HEK293T (cell line): Measurements from ENCODE around the gene BBS9.

Source experiments
- CTCF ChIA-PET: fragments of 350-600 bp; formaldehyde crosslinking; extraction: SDS; loops from one replicate; lab custom pipeline; 2021; ENCODE audit warnings: antibody characterized with exemption, inconsistent platforms; lab: Yijun Ruan, JAX
- POLR2A ChIA-PET: fragments of 350-600 bp; formaldehyde crosslinking; extraction: SDS; loops from one replicate; lab custom pipeline; 2020; ENCODE audit warnings: antibody characterized with exemption, inconsistent platforms; lab: Yijun Ruan, JAX
- DNase-seq: peaks from one replicate; pipeline ENCODE4 v3.0.0; 2012; ENCODE audit warnings: mixed read lengths; ENCODE audit errors: extremely low spot score
- ARNT ChIP-seq: fragments of 450-650 bp; IDR thresholded peaks from 2 replicates; pipeline ENCODE4 v1.6.1; 2017; ENCODE audit warnings: mild to moderate bottlenecking
- BHLHE40 ChIP-seq: fragments of 450-650 bp; IDR thresholded peaks from 2 replicates; pipeline ENCODE4 v1.6.1; 2016; ENCODE audit warnings: mild to moderate bottlenecking, moderate library complexity, borderline replicate concordance
- CTBP1 ChIP-seq: fragments of 450-650 bp; IDR thresholded peaks from 2 replicates; pipeline ENCODE4 v1.6.1; 2016; ENCODE audit warnings: borderline replicate concordance
- ELF4 ChIP-seq: fragments of 450-650 bp; IDR thresholded peaks from 2 replicates; pipeline ENCODE4 v1.6.1; 2017; ENCODE audit warnings: antibody characterized with exemption
- FOXA1 ChIP-seq: fragments of 450-650 bp; IDR thresholded peaks from 2 replicates; pipeline ENCODE4 v1.6.1; 2016; ENCODE audit warnings: mild to moderate bottlenecking
- FOXK2 ChIP-seq: fragments of 450-650 bp; IDR thresholded peaks from 2 replicates; pipeline ENCODE4 v1.6.1; 2016; ENCODE audit warnings: mild to moderate bottlenecking
- FOXM1 ChIP-seq: fragments of 450-650 bp; IDR thresholded peaks from 2 replicates; pipeline ENCODE4 v1.6.1; 2017; ENCODE audit warnings: mild to moderate bottlenecking, borderline replicate concordance
- HDGF ChIP-seq: fragments of 450-650 bp; IDR thresholded peaks from 2 replicates; pipeline ENCODE4 v1.6.1; 2017; ENCODE audit warnings: antibody characterized with exemption, borderline replicate concordance
- L3MBTL2 ChIP-seq: fragments of 450-650 bp; conservative IDR thresholded peaks from 2 replicates; pipeline ENCODE4 v1.6.1; 2016; ENCODE audit warnings: mild to moderate bottlenecking
- LEF1 ChIP-seq: fragments of 450-650 bp; IDR thresholded peaks from 2 replicates; pipeline ENCODE4 v1.6.1; 2017; ENCODE audit warnings: mild to moderate bottlenecking, borderline replicate concordance
- NFRKB ChIP-seq: fragments of 450-650 bp; IDR thresholded peaks from 2 replicates; pipeline ENCODE4 v1.6.1; 2016; ENCODE audit warnings: mild to moderate bottlenecking, moderate library complexity
- PKNOX1 ChIP-seq: fragments of 450-650 bp; IDR thresholded peaks from 2 replicates; pipeline ENCODE4 v1.6.1; 2016
- SP1 ChIP-seq: fragments of 450-650 bp; IDR thresholded peaks from 2 replicates; pipeline ENCODE4 v1.6.1; 2017
- SUZ12 ChIP-seq: fragments of 450-650 bp; IDR thresholded peaks from 2 replicates; pipeline ENCODE4 v1.6.1; 2016; ENCODE audit warnings: mild to moderate bottlenecking
- TARDBP ChIP-seq: fragments of 450-650 bp; IDR thresholded peaks from 2 replicates; pipeline ENCODE4 v1.6.1; 2016
- ZNF384 ChIP-seq: fragments of 450-650 bp; IDR thresholded peaks from 2 replicates; pipeline ENCODE4 v1.6.1; 2016

Gene BBS9

DNA sequence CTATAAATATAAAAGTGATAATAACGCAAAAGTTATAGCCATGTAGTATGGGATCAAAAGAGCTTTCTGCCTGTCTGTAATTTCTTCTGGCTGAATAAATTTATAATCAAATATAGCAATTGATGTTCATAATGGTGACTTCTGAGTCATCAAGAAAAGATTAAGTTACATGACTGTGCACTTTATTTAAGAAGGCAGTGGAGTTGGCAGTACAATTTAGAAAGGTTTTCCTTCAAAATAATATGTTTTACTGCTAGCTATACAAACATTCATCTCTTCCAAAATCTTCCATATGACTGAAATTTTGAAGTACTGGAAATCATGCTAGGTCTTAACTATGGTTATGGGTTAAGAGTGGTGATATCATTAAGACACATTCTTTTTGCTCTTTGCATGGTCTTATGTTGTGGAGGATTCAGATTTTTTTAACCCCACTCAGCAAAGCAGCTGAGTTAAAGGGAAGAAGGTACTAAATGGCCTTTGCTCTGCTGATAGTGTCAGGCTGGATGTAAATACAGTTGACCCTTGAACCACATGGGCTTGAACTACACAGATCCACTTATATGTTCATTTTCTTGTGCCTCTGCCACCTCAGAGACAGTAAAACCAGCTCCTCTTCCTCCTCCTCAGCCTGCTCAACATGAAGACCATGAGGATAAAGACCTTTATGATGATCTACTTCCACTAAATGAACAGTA lies 323.6 kb downstream of the BBS9 start:
- ChIA-PET CTCF (no interaction called here), POLR2A (no interaction called here)
- TF ChIP-seq ZNF384 (no peak), HDGF (no peak), FOXM1 (no peak), CTBP1 (no peak), NFRKB (no peak), LEF1 (no peak), BHLHE40 (no peak), TARDBP (no peak), L3MBTL2 (no peak), ELF4 (no peak), FOXA1 (no peak), PKNOX1 (no peak), SUZ12 (no peak), SP1 (no peak), FOXK2 (no peak), ARNT (no peak)
- no peak for DNase-seq

- TF ChIP-seq ARNT, result no peak
- no peak for TF ChIP-seq FOXA1
- TF ChIP-seq SUZ12, result no peak
- TF ChIP-seq FOXK2, result no peak
- ChIA-PET POLR2A (no interaction called here), CTCF (interaction anchor here (0.5 kb wide), 1 partner anchor 127 kb away, joined by 5 read pairs; no protein-coding TSS in a partner anchor)
- no peak for DNase-seq
Measured at GRCh38 chr7:33457039-33457438, 327.7 kb downstream of the BBS9 start.

DNA sequence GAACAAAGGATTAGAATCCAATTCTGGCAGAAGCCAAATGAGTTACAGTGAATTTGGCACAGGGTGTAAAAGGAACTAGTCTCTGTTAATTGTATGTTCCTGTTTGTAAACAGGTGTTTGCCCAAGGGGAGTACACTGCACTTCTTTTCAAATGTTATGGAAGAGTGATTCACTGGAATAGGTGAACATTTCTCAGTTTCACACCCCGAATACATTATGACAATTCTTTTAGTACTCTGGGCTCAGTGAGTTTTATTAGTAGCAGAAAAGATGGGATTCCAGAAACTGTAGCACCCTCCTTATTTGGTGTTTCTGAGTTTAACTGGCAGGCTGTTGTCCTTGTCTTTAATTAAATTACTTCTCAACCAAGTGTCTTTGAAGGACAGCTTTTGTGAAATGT lies 329.2 kb downstream of the BBS9 start:
- POLR2A ChIA-PET, result no interaction called here
- no peak for TF ChIP-seq LEF1
- TF ChIP-seq ZNF384, result no peak
- TF ChIP-seq ELF4, result no peak
- TF ChIP-seq CTBP1, result no peak
- no peak for TF ChIP-seq TARDBP
- TF ChIP-seq PKNOX1, result no peak
- TF ChIP-seq FOXA1, result no peak
- no peak for TF ChIP-seq SP1
- no peak for TF ChIP-seq ARNT
- TF ChIP-seq NFRKB, result no peak
- TF ChIP-seq SUZ12, result no peak
- TF ChIP-seq HDGF, result no peak
- TF ChIP-seq L3MBTL2, result no peak
- no peak for TF ChIP-seq FOXM1
- TF ChIP-seq FOXK2, result no peak
- TF ChIP-seq BHLHE40, result no peak
- no peak for DNase-seq
- CTCF ChIA-PET, result interaction anchor here (0.7 to 1.8 kb wide), 5 partner anchors 10 to 436 kb away, joined by 3 to 7 read pairs (median 3); no protein-coding TSS in a partner anchor

DNA sequence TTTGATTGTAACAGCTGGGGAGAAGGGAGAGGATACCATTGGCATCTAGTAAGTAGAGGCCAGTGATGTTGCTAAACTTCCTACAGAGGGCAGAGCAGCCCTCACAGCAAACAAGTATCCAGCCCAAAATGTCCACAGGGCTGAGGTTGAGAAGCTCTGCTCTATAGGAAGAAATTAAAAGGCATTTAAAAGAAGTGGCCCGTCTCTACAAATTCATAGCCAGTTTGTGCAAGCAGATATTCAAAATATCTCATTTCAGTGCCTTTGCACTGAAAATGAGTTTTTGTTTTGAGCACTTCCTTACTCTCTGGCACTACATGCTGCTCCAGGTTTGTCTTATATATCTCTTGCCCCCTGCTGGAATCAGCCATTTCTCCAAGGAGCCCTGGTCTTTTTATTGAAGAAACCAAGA lies 330.0 kb downstream of the BBS9 start:
- CTCF ChIA-PET, result interaction anchor here (0.6 to 1.8 kb wide), 21 partner anchors 9 to 475 kb away, joined by 3 to 7 read pairs (median 3); no protein-coding TSS in a partner anchor
- DNase-seq, result peak; percentile 42
- TF ChIP-seq LEF1 (no peak), CTBP1 (no peak), BHLHE40 (no peak), HDGF (no peak)
- POLR2A ChIA-PET, result interaction anchor here (1.1 kb wide), 1 partner anchor 445 kb away, joined by 4 read pairs; the partner anchor contains the start of gene BMPER

- CTCF ChIA-PET, result no interaction called here
- no peak for DNase-seq
- TF ChIP-seq SP1, result no peak
- no peak for TF ChIP-seq FOXA1
- TF ChIP-seq CTBP1, result no peak
- no peak for TF ChIP-seq L3MBTL2
- TF ChIP-seq LEF1, result no peak
- no peak for TF ChIP-seq BHLHE40
- no peak for TF ChIP-seq TARDBP
- TF ChIP-seq FOXM1, result no peak
- no peak for TF ChIP-seq ZNF384
- no peak for TF ChIP-seq PKNOX1
- TF ChIP-seq SUZ12, result no peak
- POLR2A ChIA-PET, result no interaction called here
Measured at GRCh38 chr7:33463131-33463530, 333.8 kb downstream of the BBS9 start.

GRCh38 chr7:33466203-33466602 lies 336.8 kb downstream of the BBS9 start:
- DNase-seq, result no peak
- CTCF ChIA-PET, result no interaction called here
- POLR2A ChIA-PET, result no interaction called here
- no peak for TF ChIP-seq FOXM1
- no peak for TF ChIP-seq SUZ12
- TF ChIP-seq ARNT, result no peak
- no peak for TF ChIP-seq TARDBP
- no peak for TF ChIP-seq FOXK2
- no peak for TF ChIP-seq CTBP1
- no peak for TF ChIP-seq ZNF384
- TF ChIP-seq SP1, result no peak
- TF ChIP-seq LEF1, result no peak
- TF ChIP-seq L3MBTL2, result no peak
- no peak for TF ChIP-seq BHLHE40
- TF ChIP-seq ELF4, result no peak
- no peak for TF ChIP-seq HDGF
- no peak for TF ChIP-seq NFRKB
- no peak for TF ChIP-seq FOXA1
- no peak for TF ChIP-seq PKNOX1
